K562 (cell line): Measurements from ENCODE around the gene DAW1. TPM values are rescaled to one million over a fixed set of nuclear protein-coding genes. Genes with fewer than 3 reads are reported as not detected.

Experiments used
- ATAC-seq: fragments of 200-7000 bp; cut with Tn5 transposase; 3 replicates; pipeline ENCODE4 v1.9.1; 2020; ENCODE audit warnings: moderate library complexity
- BruUV-seq: library from RNA; stranded (reverse); fragments of 400-500 nt; replicated peaks from 2 replicates; lab custom pipeline; 2021; lab: Mats Ljungman, UMichigan
- CTCF ChIA-PET: fragments of 300-600 bp; formaldehyde crosslinking; extraction: SDS; loops from one replicate; lab custom pipeline; 2021; ENCODE audit warnings: low intra/inter-chr PET ratio; lab: Yijun Ruan, JAX
- POLR2A ChIA-PET: fragments of 300-600, 350-650 bp; sonication (Branson Sonifier 250); formaldehyde crosslinking; extraction: SDS; loops from one replicate; lab custom pipeline; 2021; ENCODE audit warnings: antibody characterized with exemption, inconsistent platforms; lab: Yijun Ruan, JAX
- DNase-seq, 4 experiments: peaks; one replicate each; pipeline versions ENCODE4 v3.0.0 to v3.0.0-alpha.2; 2011 to 2018; ENCODE audit warnings: low spot score in 3 of 4, mixed read lengths in 3 of 4; ENCODE audit errors: extremely low read depth in 1 of 4
- FAIRE-seq: peaks from 2 replicates; lab custom pipeline; 2011; peaks lifted over from hg19 to GRCh38; lab: Jason Lieb, UNC
- H2AFZ ChIP-seq: 2 replicates; pipeline ENCODE4 v1.6.0; 2011; ENCODE audit warnings: low read depth, low read length, control low read depth, inconsistent platforms
- H3K27ac ChIP-seq: fragments of 200-600 bp; 3 replicates; pipeline ENCODE4 v1.8.0; 2011; ENCODE audit warnings: low read depth, mild to moderate bottlenecking, control low read depth, inconsistent platforms, low read length, moderate library complexity, mixed read lengths; ENCODE audit errors: extremely low read depth
- H3K27me3 ChIP-seq, 2 experiments: fragments of 300-600 bp in 1 of 2; 2 replicates in 1 of 2; 3 replicates in 1 of 2; pipeline versions ENCODE4 v1.6.0 to v1.8.0; 2011; ENCODE audit warnings: inconsistent platforms in 2 of 2, low read length in 2 of 2, mild to moderate bottlenecking in 1 of 2, mixed read lengths in 1 of 2, moderate library complexity in 1 of 2; ENCODE audit not compliant: control insufficient read depth in 2 of 2, insufficient read depth in 2 of 2
- H3K36me3 ChIP-seq: fragments of 300-600 bp; 3 replicates; pipeline ENCODE4 v1.8.0; 2011; ENCODE audit warnings: mild to moderate bottlenecking, low read length, inconsistent platforms; ENCODE audit not compliant: control insufficient read depth, insufficient read depth
- H3K4me1 ChIP-seq, 2 experiments: fragments of 200-600 bp in 1 of 2; replicated peaks in 1 of 2; 2 replicates in 1 of 2; 3 replicates in 1 of 2; pipeline versions ENCODE4 v1.5.1 to v1.8.0; 2011; ENCODE audit warnings: inconsistent platforms in 2 of 2, low read length in 2 of 2, mild to moderate bottlenecking in 1 of 2, mixed read lengths in 1 of 2, moderate library complexity in 1 of 2; ENCODE audit not compliant: control insufficient read depth in 2 of 2, insufficient read depth in 2 of 2
- H3K4me2 ChIP-seq: 2 replicates; pipeline ENCODE4 v1.6.1; 2011; ENCODE audit warnings: low read length, control low read depth, inconsistent platforms, mixed read lengths; ENCODE audit not compliant: insufficient read depth
- H3K4me3 ChIP-seq: fragments of 200-600 bp; sonication (generic), shearing (Covaris generic); 2 replicates; pipeline ENCODE4 v1.5.1; 2016; ENCODE audit warnings: control low read depth, inconsistent platforms
- H3K79me2 ChIP-seq: fragments of 200-600 bp; 3 replicates; pipeline ENCODE4 v1.8.0; 2011; ENCODE audit warnings: low read length, inconsistent platforms; ENCODE audit not compliant: control insufficient read depth, insufficient read depth
- H3K9ac ChIP-seq, 2 experiments: 2 replicates each; pipeline versions ENCODE4 v1.6.0 to v1.6.1; 2011; ENCODE audit warnings: low read depth in 2 of 2, low read length in 2 of 2, control low read depth in 1 of 2, inconsistent platforms in 1 of 2, mild to moderate bottlenecking in 1 of 2, mixed read lengths in 1 of 2; ENCODE audit not compliant: insufficient read depth in 1 of 2
- H3K9me1 ChIP-seq: one replicate; pipeline ENCODE4 v1.6.0; 2011; ENCODE audit warnings: inconsistent platforms, mild to moderate bottlenecking, low read length, moderate library complexity; ENCODE audit not compliant: control insufficient read depth, insufficient read depth
- H3K9me3 ChIP-seq: replicated peaks from 2 replicates; pipeline ENCODE4 v1.5.1; 2011; ENCODE audit warnings: low read depth, low read length, inconsistent platforms; ENCODE audit not compliant: control insufficient read depth, insufficient read depth
- H4K20me1 ChIP-seq: replicated peaks from 2 replicates; pipeline ENCODE4 v1.6.1; 2011; ENCODE audit warnings: low read length, inconsistent platforms, mixed read lengths; ENCODE audit not compliant: control insufficient read depth, insufficient read depth
- FOXA1 ChIP-seq: fragments of 450-650 bp; IDR thresholded peaks from 2 replicates; pipeline ENCODE4 v1.6.1; 2016; ENCODE audit warnings: mild to moderate bottlenecking, borderline replicate concordance
- GMEB1 ChIP-seq: fragments of 250-450 bp; sonication (Bioruptor Pico); IDR thresholded peaks from 2 replicates; pipeline ENCODE4 v1.4.0; 2020; ENCODE audit warnings: mild to moderate bottlenecking
- KAT8 ChIP-seq: fragments of 450-650 bp; IDR thresholded peaks from 2 replicates; pipeline ENCODE4 v1.6.1; 2016; ENCODE audit warnings: low read depth, mild to moderate bottlenecking
- KLF16 ChIP-seq: IDR thresholded peaks from 2 replicates; pipeline ENCODE4 v1.6.1; 2016; ENCODE audit warnings: antibody characterized with exemption
- NFE2L1 ChIP-seq: fragments of 450-650 bp; IDR thresholded peaks from 2 replicates; pipeline ENCODE4 v1.6.1; 2016; ENCODE audit warnings: missing genetic modification characterization, low read depth, mild to moderate bottlenecking, missing compliant biosample characterization, moderate library complexity, borderline replicate concordance
- PHB2 ChIP-seq: fragments of 450-650 bp; IDR thresholded peaks from 2 replicates; pipeline ENCODE4 v1.6.1; 2017; ENCODE audit warnings: low read depth
- PRPF4 ChIP-seq: fragments of 200-400 bp; formaldehyde crosslinking; IDR thresholded peaks from one replicate; pipeline ENCODE4 v1.6.1; 2017; ENCODE audit warnings: low read length, low read depth, mild to moderate bottlenecking; ENCODE audit not compliant: insufficient read depth, poor library complexity, severe bottlenecking
- PTBP1 ChIP-seq: fragments of 200-400 bp; formaldehyde crosslinking; IDR thresholded peaks from 2 replicates; pipeline ENCODE4 v1.6.1; 2017; ENCODE audit warnings: low read depth, low read length
- TRIM28 ChIP-seq: fragments of 450-650 bp; IDR thresholded peaks from 2 replicates; pipeline ENCODE4 v1.6.1; 2017
- ZNF253 ChIP-seq: fragments of 250-450 bp; sonication (Bioruptor Pico); conservative IDR thresholded peaks from 2 replicates; pipeline ENCODE4 v1.6.1; 2021; ENCODE audit warnings: mild to moderate bottlenecking
- ZNF77 ChIP-seq: fragments of 250-450 bp; sonication (Bioruptor Pico); IDR thresholded peaks from 2 replicates; pipeline ENCODE4 v1.5.0; 2020
- ZNF79 ChIP-seq: fragments of 250-450 bp; sonication (Bioruptor Pico); IDR thresholded peaks from 2 replicates; pipeline ENCODE4 v1.4.0; 2020; ENCODE audit warnings: low read depth, mild to moderate bottlenecking, moderate library complexity
- WGBS: fragments of 100-300 bp; shearing (Covaris generic); methylation state at CpG from one replicate; pipeline ENCODE4 v1.1.6; 2016; ENCODE audit warnings: low coverage, mixed read lengths; ENCODE audit not compliant: insufficient coverage; ENCODE audit errors: missing lambda C conversion rate; 5-methylcytosine and 5-hydroxymethylcytosine counted together
- in situ Hi-C: fragments of 300-500 bp; cut with MboI; formaldehyde crosslinking; loops from 4 replicates; pipeline ENCODE4 v1.15.0; 2018; ENCODE audit warnings: inconsistent platforms, mixed read lengths
- intact Hi-C: fragments of 100-400 bp; cut with micrococcal nuclease; formaldehyde crosslinking; loops from 2 replicates; pipeline ENCODE4 v1.14.2; 2022
- polyA plus RNA-seq, 8 experiments: library from polyadenylated mRNA; depleted of rRNA in 4 of 8; stranded (reverse) in 5 of 8; unstranded in 3 of 8; fragments of >200 nt; fragmentation: Nextera tagmentation in 2 of 8; fragmentation: Illumina TruSeq in 1 of 8; extraction: Ambion mirVana in 2 of 8; extraction: Trizol in 1 of 8; gene quantifications; 2 replicates each; pipeline versions ENCODE4 v1.2.1 to v1.2.3, GENCODE V29; 2011 to 2014; ENCODE audit warnings: inconsistent platforms in 1 of 8, missing spikeins in 1 of 8
- total RNA-seq, 7 experiments: library from RNA; depleted of rRNA in 6 of 7; stranded (reverse); fragments of >200 nt in 6 of 7; fragmentation: Illumina TruSeq in 2 of 7; extraction: Trizol in 2 of 7; gene quantifications; 2 replicates each; pipeline versions ENCODE4 v1.2.1 to v1.2.3, GENCODE V29; 2011 to 2021; ENCODE audit warnings: low replicate concordance in 1 of 7
- TF ChIP-seq, protein P1 (sequence below): fragments of 450-650 bp; IDR thresholded peaks from 2 replicates; pipeline ENCODE4 v1.6.1; 2016; ENCODE audit warnings: low read depth, mild to moderate bottlenecking, moderate library complexity
- TF ChIP-seq, protein P2 (sequence below): sonication (generic); IDR thresholded peaks from 2 replicates; pipeline ENCODE4 v1.6.1; 2016

The DAW1 gene
- total and polyA plus RNA-seq, 9 of the 15 experiments (the other 6 are each of a cell fraction or from before 2014, with no cell fraction given), result not detected

- POLR2A ChIA-PET, result no interaction called here
- CTCF ChIA-PET, result no interaction called here
- TF ChIP-seq PRPF4 (no peak), ZNF253 (CRISPR knock-in tag) (no peak), PHB2 (no peak), ZNF79 (CRISPR knock-in tag) (no peak), KAT8 (no peak), ZNF77 (CRISPR knock-in tag) (no peak), TRIM28 (no peak), KLF16 (no peak), PTBP1 (no peak), GMEB1 (no peak), NFE2L1 (tag) (no peak), FOXA1 (no peak)
- TF ChIP-seq, protein P1, sequence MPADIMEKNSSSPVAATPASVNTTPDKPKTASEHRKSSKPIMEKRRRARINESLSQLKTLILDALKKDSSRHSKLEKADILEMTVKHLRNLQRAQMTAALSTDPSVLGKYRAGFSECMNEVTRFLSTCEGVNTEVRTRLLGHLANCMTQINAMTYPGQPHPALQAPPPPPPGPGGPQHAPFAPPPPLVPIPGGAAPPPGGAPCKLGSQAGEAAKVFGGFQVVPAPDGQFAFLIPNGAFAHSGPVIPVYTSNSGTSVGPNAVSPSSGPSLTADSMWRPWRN, result no peak
- TF ChIP-seq, protein P2, sequence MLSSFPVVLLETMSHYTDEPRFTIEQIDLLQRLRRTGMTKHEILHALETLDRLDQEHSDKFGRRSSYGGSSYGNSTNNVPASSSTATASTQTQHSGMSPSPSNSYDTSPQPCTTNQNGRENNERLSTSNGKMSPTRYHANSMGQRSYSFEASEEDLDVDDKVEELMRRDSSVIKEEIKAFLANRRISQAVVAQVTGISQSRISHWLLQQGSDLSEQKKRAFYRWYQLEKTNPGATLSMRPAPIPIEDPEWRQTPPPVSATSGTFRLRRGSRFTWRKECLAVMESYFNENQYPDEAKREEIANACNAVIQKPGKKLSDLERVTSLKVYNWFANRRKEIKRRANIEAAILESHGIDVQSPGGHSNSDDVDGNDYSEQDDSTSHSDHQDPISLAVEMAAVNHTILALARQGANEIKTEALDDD, result no peak
Observed at GRCh38 chr2:227877421-227878310, 6.2 kb downstream of the DAW1 start.

More at GRCh38 chr2:227877421-227878310, 6.2 kb downstream of the DAW1 start:
- in situ Hi-C loops (no loop called here), intact Hi-C loops (no loop called here)
- Histone ChIP-seq H3K9ac (no peak overlapping the region), H3K27ac (no peak overlapping the region), H3K9me1 (no peaks in the 10 kb centered on the region), H2AFZ (no peak overlapping the region), H3K36me3 (no peaks in the 10 kb centered on the region), H3K9me3 (no peaks in the 10 kb centered on the region), H3K4me2 (no peak overlapping the region), H3K27me3 (no peaks in the 10 kb centered on the region), H3K4me3 (no peak overlapping the region), H4K20me1 (no peaks in the 10 kb centered on the region), H3K79me2 (no peaks in the 10 kb centered on the region), H3K4me1 (no peaks in the 10 kb centered on the region)
- DNase-seq (no peak), FAIRE-seq (no peak), ATAC-seq (no peak)
- WGBS, result 1% methylated on average over 9 of the region's 9 CpGs
- no TSS peak for BruUV-seq
